Occipital lobe (tissue), 2 donors: ENCODE data around the gene PKD2. TPM values are rescaled to one million over a fixed set of nuclear protein-coding genes. Genes with fewer than 3 reads are reported as not detected.
"Not testable (repeated sequence)": the region's sequence is repeated elsewhere in the genome, so short reads cannot be mapped to it uniquely, and the experiment has no call there.

Experiments used
- DNase-seq: peaks from one replicate; lab custom pipeline; 2025; lab: John Stamatoyannopoulos, UW
- total RNA-seq: library from RNA; depleted of rRNA; stranded (reverse); fragments of >200 nt; gene quantifications from one replicate; pipeline ENCODE4 v1.2.3, GENCODE V29; 2014

PKD2 gene
- total RNA-seq, 1 donor from 2014 or later = 59.9 TPM

DNA sequence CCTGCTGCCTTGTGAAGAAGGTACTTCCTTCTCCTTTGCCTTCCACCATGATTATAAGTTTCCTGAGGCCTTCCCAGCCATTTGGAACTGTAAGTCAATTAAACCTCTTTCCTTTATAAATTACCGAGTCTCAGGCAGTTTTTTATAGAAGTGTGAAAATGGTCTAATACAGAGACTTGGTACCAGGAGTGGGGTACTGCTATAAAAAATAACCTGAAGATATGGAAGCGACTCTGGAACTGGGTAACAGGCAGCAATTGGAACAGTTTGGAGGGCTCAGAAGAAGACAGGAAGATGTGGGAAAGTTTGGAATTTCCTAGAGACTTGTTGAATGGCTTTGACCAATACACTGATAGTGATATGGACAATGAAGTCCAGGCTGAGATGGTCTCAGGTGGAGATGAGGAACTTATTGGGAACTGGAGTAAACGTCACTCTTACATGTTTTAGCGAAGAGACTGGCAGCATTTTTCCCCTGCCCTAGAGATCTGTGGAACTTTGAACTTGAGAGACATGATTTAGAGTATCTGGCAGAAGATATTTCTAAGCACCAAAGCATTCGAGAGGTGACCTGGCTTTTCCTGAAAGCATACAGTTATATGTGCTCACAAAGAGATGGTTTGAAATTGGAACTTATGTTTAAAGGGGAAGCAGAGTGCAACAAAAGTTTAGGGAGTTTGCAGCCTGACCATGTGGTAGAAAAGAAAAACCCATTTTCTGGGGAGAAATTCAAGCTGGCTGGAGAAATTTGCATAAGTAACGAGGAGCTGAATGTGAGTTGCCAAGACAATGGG, 18.6 kb downstream of the PKD2 start:
- not testable (repeated sequence) for DNase-seq

DNA sequence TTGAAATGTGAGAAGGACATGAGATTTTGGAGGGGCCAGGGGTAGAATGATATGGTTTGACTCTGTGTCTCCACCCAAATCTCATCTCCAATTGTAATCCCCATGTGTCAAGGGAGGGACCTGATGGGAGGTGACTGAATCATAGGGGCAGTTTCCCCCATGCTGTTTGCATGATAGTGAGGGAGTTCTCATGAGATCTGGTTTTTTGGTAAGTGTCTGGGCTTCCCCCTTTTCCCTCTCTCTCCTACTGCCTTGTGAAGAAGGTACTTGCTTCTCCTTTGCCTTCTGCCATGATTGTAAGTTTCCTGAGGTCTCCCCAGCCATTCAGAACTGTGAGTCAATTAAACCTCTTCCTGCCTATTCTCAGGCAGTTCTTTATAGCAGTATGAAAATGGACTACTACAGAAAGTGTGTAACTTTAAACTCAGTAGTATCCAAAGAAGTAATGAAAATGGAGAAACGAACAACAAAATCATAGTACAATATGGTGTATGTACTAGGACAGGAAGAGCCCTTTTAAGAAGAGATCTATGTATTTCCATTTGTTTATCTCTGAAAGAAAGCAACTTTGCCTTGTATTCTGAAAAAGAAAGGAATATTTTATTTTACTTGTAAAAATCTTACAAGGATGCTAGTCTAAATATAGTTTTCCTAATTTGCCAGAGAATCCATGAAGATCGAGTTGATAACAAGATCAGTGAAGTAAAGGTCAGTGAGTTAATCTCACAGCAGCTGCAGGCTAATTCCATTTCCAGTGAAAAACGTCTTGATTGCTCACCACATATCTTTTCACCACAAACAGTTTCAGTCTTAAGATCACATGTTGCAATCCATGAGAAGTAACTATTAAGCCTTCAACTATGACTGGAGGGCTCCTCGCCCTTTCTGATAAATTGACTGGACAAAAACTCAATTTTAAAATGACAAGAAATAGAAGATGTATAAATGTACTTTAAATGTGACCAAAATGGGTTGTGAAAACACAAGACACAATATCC, 20.5 kb downstream of the PKD2 start:
- no peak for DNase-seq

DNA sequence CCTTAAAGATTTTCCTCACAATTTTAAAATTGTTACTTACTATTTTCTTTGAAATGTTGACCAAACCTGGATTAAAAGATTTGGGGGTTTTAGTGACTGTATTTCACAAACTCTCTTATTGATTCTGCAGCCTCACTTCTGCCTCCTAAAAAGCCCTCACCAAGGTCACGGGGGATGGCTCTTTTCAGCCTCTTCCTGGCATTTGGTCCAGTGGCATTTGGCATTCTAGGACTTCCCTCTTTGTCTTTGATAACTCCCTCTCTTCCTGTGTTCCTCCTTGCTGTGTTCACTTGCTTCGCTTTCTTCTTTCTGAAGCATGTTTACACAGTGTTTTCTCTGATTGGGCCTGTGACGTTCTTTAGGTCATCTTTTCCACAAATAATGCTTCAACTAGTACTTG, 21.5 kb downstream of the PKD2 start:
- no peak for DNase-seq

DNA sequence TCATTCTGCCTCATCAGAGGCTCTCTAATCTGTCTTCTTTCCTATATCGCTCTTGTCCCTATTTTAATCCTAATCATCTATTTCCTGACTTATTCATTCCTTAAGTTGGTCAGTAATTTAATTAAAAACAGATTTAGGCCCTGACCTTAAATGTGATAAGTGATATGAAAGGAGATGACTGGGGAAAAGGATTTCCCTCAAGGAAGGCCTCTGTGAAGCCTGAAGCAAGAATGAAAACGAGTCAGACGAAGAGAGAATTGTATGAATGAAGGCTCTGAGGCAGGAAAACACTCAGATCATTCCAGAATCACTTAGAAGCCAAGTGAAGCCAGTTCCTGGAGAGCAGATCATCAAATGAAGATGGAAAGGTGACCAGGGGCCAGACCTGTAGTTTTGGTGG, 22.1 kb downstream of the PKD2 start:
- DNase-seq = no peak

DNA sequence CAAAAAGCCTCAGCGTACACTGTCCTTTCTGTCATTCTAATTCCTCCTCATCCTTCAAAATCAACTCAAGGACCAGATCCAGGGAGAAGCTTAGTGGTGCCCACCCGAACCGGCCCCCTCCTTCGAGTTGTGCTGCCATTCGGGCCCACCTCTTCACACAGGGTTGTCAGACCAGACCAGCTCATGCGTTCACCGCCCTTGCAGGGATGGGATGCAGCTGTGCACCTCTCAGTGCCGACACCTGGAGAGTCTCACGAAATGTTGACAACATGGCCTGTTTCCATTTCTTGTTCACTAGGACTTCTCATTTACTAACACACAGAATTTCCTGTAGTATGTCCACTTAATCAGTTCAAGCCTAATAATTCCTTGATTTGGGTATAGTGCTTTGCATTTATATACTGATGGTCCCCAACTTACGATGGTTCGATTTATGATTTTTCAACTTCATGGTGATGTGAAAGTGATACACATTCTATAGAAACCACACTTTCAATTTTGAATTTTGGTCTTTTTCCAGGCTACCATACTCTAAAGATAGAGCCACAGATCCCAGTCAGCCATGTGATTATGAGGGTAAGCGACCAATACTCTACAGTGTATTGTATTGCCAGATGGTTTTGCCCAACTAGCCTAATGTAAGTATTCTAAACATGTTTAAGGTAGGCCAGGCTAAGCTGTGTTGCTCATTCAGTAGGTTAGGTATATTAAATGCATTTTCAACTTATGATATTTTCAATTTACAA, 23.3 kb downstream of the PKD2 start:
- no peak for DNase-seq

DNA sequence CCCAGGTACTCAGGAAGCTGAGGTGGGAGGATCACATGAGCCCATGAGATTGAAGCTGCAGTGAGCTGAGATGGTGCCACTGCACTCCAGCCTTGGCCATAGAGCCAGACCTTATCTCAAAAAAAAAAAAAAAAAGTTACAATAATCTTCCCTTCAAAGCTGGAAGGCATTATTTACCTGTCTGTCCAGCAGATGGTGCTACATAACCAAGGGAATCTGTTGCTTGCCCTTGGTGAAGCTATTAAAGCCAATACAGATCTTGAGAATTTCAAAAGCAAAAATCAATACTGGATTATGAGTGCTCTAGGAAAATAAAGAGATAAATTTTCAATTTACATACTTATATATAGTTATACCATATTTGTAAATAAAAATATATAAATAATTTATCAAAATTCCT, 25.9 kb downstream of the PKD2 start:
- DNase-seq = no peak

DNA sequence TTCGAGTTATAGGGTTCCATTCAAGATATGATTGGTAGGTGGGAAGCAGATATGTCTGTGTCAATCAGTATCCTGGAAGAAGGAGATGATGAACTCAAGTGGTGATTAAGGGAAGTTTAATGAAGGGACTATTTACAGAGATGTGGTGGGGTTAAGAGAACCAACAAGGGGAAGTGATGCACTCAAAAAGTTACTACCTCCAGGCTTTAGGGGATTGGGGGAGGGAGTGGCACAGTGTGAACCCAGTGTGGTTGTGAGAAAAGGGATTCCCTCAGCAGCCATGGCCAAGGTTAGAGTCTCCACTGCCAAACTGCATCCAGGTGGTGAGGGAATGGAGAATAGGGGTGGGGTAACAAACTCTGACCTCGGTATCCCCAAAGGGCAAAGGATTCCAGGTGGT, 27.9 kb downstream of the PKD2 start:
- no peak for DNase-seq

DNA sequence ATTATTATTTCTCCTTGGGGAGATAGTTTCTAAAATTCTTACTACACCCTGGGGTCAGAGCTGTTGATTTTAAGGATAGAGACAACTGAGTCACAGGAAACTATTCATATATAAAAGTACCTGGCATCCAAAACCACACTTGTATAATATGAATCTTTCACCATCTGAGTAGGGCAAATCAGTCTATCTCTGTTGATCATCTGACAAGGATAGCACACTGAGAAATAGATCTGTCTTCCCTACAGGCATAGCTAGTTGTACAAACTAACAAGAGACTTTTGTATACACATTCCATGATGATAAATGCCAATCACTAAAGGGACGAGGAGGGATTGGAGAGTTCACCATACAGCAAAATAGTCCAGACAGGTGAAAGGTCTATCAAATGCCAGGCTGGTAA, 30.0 kb downstream of the PKD2 start:
- DNase-seq = no peak

DNA sequence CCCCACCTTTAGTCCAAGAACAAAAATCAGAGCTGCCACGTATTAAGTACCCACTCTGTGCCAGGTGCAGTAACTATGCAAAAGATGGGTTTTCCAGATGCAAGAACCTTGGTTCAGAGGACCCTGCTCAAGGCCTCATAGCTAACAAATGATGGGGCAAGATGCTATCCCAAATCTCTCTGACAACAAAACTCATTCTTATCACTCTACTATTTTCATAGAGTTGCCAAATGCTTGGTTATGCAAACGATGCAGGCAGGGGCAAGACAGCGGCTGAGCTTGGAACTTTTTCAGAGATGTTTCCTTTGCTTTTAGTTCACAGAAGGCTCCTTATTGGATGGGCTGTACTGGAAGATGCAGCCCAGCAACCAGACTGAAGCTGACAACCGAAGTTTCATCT, 30.5 kb downstream of the PKD2 start:
- DNase-seq = no peak

DNA sequence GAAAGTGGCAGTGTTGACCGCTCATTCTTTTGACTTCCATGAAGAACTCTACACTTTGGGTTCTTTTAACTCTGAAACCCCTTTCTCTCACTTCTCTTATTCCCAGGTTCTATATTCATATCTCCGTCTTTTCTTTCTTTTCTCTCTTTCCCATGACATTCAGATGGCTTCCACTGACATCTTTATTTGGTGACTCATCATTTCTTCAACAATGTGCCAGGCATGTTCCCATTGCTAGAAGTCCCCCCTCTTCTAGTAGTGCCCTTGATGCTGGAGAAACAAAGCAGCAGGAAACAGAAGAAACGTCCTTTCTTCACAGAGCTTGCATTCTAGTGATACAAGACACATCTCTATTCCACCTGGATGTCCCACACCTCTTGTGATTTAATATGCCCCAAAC, 33.3 kb downstream of the PKD2 start:
- DNase-seq = no peak

DNA sequence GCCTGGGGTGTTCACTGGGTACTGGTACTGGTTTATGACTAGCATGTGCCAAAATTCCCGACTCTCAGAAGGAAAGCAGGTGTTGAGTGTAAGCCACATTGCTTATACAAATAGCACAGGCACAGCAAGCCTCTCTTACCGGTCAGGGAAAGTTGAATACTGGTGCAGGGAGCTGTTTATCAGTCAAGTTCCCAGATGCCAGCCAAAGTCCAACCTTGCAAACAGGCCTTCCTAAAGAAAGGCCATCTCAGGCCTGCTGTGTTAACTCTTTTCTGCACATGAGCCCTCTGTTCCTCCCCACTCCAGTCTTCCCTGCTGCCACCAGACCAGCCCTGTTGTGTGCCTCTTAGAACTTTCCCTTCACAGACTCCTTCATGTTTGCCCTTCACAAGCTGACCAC, 34.2 kb downstream of the PKD2 start:
- no peak for DNase-seq

DNA sequence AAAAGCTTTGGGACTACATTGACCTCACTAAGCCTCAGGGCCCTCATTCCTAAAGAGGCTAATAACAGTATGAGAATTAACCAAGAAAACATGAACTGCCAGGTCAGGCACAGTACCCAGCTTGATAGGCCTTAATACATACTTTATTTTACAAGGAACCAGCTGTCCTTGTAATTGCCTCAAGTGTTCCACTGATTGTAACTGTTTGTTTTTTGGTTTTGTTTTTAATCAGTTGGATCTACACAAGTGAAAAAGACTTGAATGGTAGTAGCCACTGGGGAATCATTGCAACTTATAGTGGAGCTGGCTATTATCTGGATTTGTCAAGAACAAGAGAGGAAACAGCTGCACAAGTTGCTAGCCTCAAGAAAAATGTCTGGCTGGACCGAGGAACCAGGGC, 35.6 kb downstream of the PKD2 start:
- DNase-seq = no peak

DNA sequence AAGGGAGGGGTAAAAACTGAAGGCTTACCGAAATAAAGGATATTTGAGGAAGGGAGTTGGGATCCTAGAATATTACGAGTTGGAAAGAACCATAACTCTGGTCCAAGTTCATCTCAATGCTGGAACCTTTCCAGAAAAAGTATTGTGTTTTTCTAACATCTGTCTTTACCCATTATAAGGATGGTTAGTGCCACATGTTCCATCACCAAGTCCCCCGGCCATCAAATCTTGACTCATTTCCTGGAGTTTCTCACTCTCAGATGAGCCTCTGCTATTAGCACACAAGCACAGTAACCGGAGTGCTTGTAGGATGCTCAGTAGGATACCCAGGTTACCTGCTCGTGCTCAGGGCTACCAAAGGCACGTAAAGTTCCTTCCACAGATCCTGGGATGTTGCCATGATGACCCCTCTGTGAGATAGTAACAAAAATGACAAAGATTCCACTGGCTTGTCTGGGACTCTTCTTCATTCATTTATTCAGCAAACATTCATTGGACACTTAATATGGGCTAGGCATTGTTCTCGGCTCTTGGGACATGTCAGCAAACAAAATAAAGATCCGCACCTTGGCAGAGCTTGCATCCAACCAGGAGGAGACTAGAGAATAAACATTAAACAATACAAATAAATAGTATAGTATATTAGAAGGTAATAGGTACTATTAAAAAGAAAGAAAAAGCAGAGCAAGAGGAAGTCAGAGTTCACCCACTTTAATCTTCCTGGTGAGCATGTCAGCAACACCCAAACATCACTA, 36.3 kb downstream of the PKD2 start:
- no peak for DNase-seq

DNA sequence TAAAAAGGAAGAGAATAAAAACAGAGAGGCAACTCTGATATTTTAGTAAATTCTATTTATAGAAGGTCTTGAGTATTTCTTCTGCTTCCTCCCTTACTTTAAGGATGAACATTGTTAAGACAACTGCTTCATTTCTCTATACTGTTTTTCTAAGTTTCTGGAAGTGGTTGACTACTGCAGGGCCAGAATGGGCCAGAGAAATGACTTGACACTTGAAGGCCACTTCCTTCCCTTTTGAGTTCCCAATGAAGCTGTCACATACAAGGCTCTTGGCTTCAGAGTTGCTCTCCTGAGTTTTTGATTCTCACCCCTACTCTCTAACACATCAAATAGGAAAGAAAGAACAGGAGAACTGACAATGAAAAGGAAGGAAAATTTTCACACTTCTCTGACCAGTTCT, 37.6 kb downstream of the PKD2 start:
- DNase-seq = no peak

DNA sequence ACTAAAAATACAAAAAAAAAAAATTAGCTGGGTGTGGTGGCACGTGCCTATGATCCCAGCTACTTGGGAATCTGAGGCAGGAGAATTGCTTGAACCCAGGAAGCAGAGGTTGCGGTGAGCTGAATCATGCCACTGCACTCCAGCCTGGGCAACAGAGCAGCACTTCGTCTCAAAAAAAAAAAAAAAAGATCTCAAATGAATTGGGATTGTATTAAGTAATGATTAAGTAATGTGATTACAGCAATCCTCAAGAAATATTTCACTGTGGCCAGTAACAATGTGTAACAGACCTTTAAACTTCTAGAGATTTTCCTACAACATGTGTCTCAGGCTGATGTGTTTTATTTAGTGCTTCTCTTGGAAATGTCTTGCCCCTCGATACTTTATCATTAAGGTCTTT, 46.8 kb downstream of the PKD2 start:
- DNase-seq = no peak

DNA sequence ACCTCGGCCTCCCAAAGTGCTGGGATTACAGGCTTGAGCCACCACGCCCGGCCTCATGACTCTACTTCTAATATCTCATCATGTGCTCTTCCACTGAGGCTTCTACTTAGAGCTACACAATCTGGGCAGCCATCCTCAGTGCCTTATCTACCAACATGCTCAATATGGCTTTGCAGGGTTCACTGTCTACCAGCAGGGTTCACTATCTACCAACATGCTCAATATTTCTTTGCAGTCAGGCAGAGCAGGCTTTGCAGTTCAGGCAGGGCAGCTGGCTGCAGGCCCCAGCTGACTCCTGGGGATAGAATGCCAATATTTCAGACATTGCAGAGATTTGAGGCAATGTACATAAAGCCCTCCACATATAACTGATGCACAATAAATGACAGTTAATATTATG, 47.5 kb downstream of the PKD2 start:
- no peak for DNase-seq

DNA sequence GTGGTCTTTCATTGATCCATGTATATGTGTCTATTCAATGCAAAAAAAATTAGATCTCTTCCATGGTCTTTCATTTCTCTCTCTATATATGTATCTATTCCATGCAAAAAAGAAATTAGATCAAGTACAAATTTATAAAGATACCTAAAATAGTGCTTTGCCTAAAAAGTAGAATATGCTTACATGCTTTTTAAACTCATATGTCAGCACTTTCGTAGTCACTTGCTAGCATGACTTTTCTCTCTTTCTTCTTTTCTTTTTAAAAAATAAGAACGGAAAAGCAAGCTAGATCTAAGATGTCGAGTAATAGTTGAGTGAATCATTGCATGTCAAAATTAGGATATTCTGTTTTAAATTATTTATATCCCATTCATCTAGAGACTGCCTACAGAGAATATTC, 50.9 kb downstream of the PKD2 start:
- no peak for DNase-seq

DNA sequence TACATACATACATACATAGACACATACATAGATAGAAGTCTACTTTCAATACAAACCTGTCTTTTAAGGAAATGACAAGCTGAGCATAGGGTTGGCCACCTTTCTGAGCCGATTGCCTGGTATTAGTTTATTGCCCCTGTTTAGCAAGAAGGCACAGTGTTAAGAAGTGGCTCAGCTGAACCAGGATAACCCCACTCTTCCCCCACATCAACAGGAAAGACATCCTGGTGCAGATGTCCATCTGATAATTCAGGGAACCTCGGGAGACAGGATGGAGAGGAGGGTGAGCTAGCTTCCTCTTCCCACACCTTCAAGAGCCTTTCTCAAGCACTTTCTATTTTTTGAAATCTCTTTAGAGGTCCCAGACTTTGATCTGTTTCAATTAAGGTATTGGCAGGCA, 52.3 kb downstream of the PKD2 start:
- no peak for DNase-seq

DNA sequence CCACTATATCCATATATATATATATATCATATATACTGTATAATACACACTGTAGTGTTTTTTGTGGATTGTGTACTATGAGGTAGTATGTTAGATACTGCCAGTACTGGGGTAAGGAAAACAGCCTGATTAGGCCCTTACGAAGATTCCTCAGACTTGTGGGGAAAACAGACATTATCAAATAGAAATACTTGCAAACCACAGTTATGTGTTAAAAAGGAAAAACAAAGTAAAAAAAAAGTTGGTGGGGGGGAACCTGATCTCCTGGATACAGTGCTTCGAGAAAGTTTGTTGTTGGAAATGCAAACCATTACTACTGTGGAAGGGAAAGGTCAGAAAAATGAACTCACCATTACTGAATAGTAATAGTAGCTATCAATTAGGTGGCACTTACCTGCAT, 53.0 kb downstream of the PKD2 start:
- no peak for DNase-seq

DNA sequence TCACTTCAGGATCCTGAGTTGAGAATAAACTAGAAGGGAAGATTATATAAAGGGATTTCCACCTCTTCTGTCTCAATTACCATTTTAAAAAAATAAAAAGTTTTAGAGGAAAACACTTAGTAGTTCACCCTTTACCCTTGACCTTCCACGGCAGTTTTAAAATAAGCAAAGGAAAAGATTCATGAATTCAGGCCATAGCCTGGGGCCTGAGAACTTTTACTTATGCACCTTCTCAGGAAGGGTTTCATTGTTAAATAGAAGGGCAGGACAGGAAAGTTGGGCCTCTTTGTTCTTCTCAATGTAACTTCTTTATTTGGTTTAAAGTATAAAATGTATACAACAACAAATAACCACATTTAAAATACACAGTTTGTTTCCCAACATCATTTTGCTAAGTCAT, 54.9 kb downstream of the PKD2 start:
- DNase-seq = no peak

DNA sequence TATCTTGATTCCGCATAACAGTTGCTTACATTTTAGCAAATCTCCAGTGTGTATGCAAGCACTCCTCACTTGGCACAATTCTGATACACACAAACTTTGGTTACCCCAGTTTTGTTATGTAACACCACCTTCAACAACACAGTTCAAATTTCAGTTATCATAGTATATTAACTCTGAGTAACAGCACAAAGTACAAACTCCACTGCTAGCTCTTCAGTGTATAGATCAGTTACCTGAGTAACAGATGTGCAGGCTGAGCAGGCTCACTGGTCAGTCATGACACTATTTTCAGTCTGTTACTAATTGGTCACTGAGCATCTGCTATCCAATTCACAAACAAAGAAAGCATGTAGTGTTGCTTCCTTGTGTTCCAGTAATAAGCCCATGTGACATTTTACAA, 55.4 kb downstream of the PKD2 start:
- DNase-seq = no peak
